SK-N-MC (cell line): ENCODE data around the gene ERVK3-1.

Experiments used
- EZH2 ChIP-seq: fragments of 200-600 bp; sonication (generic); IDR thresholded peaks from one replicate; pipeline ENCODE4 v1.6.1; 2017; ENCODE audit warnings: antibody characterized with exemption
- FOXP2 ChIP-seq: optimal IDR thresholded peaks from 2 replicates; pipeline ENCODE3; 2011; ENCODE audit warnings: mild to moderate bottlenecking, moderate library complexity; ENCODE audit not compliant: insufficient read depth; ENCODE audit errors: extremely low read length, control extremely low read depth
- POLR2AphosphoS5 ChIP-seq: IDR thresholded peaks from 2 replicates; pipeline ENCODE4 v1.6.1; 2012; ENCODE audit warnings: mild to moderate bottlenecking, low read depth, low read length, borderline replicate concordance

GRCh38 chr19:58352760-58353671 is 47.8 kb downstream of the ERVK3-1 start, which contains the start of gene A1BG:
- TF ChIP-seq EZH2, result no peak
- TF ChIP-seq POLR2AphosphoS5, result no peak
- no peak for TF ChIP-seq FOXP2
